SK-MEL-5 (cell line): Measurements from ENCODE around the gene MED27. TPM values are rescaled to one million over a fixed set of nuclear protein-coding genes. Genes with fewer than 3 reads are reported as not detected.

Experiments used
- DNase-seq: peaks from one replicate; pipeline ENCODE4 v3.0.0-alpha.2; 2016; ENCODE audit warnings: low read depth, low spot score
- in situ Hi-C: cut with HindIII; loops from 2 replicates; pipeline ENCODE4 v1.10.0; 2016; ENCODE audit warnings: low sequenced_read_pairs, high pct_unique_total_duplicates, low pct_unique_long_range_greater_than_20kb
- total RNA-seq: library from RNA; depleted of rRNA; stranded (reverse); fragments of >200 nt; shearing (Covaris generic); gene quantifications from 2 replicates; pipeline ENCODE4 v1.2.3, GENCODE V29; 2014

Gene MED27
- total RNA-seq, 1 experiment from 2014 or later, result 25.4 TPM

DNA sequence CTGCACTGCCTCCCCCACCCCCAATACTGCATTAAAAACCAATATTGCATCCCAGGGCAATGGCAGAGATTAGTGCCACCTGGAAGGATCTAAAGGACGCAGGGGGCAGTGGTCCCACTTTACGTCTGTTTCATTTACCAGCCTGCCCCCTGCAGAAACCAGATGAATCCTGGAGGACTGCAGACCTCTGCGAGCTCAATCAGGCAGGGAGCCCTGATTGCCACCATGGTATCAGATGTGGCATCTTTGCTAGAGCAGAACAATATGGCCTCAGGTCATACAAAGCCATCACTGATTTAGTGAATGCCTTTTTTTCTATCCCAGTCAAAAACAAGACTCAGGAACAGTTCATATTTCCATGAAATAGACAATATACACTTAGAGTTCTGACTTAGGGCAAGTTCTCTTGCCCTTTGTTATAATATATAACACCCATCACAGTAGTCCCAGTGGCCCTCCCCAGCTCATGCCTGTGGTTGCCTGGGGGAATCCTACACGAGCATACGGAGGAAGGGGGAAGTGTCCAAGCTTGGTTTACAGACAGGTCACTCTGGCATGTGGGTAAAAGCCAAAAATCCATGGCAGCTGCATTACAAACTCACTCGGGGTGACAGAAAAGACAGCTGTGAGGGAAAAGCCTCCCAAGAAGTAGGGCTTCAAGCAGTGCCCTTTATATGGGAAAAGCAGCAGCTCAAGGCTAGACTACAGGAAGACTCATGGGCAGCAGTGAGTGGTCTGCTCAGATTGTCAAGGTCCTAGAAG is 85.1 kb downstream of the MED27 start:
- in situ Hi-C loops, result no loop called here
- no peak for DNase-seq

- in situ Hi-C loops, result no loop called here
Observed at GRCh38 chr9:131992906-131993657, 86.6 kb downstream of the MED27 start.

GRCh38 chr9:131987232-131987631 is 92.4 kb downstream of the MED27 start:
- DNase-seq, result no peak

More at GRCh38 chr9:131992906-131993657, 86.6 kb downstream of the MED27 start:
- DNase-seq, result no peak

DNA sequence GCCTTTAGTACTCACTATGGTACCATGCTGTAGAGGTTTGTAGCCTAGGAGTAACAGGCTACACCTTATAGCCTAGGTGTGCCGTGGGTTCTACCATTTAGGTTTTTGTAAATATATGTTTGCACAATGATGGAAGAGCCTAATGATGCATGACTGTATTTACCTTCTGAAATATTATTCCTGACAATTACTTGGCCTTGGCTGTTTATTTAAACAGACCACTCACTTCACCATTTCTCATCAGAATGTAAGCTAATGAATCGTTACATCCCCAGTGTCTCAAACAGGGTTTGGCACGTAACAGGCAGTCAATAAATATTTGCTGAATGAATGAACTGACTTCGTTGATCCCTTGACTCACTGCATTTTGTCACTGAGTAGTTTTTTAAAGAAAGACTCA is 93.1 kb downstream of the MED27 start:
- no peak for DNase-seq
- in situ Hi-C loops, result no loop called here

More at GRCh38 chr9:131987232-131987631, 92.4 kb downstream of the MED27 start:
- in situ Hi-C loops, result no loop called here

GRCh38 chr9:131986089-131986488 is 93.6 kb downstream of the MED27 start:
- in situ Hi-C loops, result no loop called here
- no peak for DNase-seq

GRCh38 chr9:131984564-131984963 is 95.1 kb downstream of the MED27 start:
- DNase-seq, result no peak
- in situ Hi-C loops, result no loop called here

- DNase-seq, result no peak
- in situ Hi-C loops, result no loop called here
Observed at GRCh38 chr9:131982671-131983239, 96.9 kb downstream of the MED27 start.

- in situ Hi-C loops, result no loop called here
- DNase-seq, result no peak
Observed at GRCh38 chr9:131982102-131982501, 97.6 kb downstream of the MED27 start.

- DNase-seq, result no peak
- in situ Hi-C loops, result no loop called here
Observed at GRCh38 chr9:131981116-131981776, 98.4 kb downstream of the MED27 start.

GRCh38 chr9:131980267-131981016 is 99.2 kb downstream of the MED27 start:
- no peak for DNase-seq
- in situ Hi-C loops, result no loop called here

DNA sequence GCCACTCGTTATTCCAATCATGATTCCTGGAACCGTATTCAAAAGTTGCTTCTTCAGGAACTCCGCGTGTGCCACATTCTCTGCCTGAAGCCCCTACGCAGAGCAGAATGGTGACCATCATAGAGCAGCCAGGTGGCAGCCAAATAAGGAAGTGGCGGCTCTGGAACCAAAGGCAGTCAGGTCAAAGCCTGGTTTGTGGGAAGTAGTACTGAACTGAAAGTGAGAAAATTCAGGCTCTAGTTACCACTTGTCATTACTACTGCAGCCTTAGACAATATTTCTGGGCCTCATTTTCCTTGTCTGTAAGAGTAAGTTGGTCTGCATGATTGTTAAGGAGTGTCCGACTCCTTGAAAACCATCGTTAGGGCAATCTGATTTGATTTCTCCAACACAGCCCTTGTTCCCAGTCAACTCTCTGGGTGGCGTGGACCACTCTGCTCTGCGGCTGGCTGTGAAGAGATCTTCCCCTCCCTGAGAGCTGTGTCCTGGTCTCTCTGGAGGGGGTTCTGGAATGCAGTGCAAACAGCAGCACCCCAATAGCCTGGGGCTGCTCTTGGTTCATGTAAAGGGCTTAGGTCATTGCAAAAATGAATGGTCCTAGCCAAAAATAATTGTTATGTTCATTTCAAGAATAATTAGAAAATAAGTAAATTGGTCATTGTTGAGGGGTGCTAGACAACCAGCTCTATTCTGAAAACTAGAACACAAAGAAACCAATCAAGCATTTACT is 102.4 kb downstream of the MED27 start:
- no peak for DNase-seq
- in situ Hi-C loops, result no loop called here

DNA sequence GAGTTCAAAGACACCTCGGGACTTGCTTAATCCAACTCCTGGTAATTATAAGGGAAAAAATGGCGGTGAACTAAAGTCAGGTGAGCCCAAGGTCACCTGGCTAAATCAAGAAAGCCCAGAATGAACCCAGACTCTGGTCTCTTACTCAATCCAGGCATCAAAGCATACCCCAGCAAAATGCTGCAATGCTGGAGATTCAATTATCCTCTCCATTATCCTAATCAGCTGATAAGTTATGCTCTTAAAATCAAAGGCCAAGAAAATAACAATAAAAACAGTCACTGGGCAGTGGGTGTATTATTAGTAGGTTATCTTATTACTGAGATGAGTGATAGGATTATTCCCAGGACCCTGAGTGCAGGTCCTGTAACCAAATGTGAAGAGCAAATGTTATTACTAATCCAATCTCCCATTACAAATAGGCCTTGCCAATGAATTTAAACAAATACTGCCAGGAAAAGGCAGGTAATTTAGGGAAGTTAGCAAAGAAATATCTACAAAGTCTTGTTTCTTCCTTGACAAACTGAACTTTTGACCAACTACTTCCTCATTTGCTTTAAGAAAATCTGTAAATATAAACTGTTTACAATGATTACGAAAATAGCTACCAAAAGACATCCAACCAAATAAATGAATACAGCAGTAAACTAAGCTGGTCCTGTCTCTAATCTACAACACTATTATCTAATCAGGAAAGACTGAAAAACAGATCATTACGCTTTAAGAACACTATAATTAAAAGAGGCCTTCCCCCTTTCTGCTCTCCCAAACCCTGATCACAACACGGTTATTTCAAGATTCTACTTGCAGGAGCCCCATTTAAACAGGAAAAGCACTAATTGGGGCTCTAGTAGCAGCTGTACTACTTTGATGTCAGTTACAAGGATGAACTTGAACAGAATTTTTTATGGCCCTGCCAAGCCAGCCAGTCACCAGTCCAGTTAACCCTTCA is 103.2 kb downstream of the MED27 start:
- in situ Hi-C loops, result no loop called here
- DNase-seq, result no peak

GRCh38 chr9:131972889-131973288 is 106.8 kb downstream of the MED27 start:
- no peak for DNase-seq

DNA sequence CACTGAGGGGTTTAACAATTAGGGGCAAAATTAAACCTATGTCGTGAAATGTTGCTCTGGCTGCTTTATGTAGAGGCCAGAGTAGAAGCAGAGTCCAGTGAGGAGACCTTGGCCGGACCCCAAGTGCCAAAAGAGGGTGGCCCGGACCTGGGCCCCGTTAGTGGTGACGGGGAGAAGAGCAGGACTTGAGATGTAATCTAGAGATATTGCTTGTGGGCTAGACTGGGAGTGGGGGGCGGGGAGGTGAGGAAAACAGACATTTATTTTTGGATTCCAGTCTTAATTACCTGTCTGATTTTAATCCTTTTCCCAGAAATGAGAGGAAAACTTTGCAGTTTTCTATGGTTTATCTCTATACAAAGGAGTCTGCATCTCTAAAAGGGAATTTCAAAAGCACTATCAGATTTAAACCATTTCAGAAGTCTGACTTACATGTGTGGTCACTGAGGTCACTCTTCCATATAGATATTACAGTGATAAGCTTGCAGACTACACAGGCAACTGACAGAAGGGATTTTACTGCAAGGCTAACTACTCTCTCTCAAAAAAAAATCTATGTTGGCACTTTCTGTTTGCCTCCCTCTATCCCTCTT is 108.1 kb downstream of the MED27 start:
- in situ Hi-C loops, result loop anchor here (25.0 kb wide), 1 partner anchor 159 kb away; no protein-coding TSS in a partner anchor
- no peak for DNase-seq

More at GRCh38 chr9:131972889-131973288, 106.8 kb downstream of the MED27 start:
- in situ Hi-C loops, result loop anchor here (25.0 kb wide), 1 partner anchor 161 kb away; no protein-coding TSS in a partner anchor

GRCh38 chr9:131969469-131969989 is 110.1 kb downstream of the MED27 start:
- in situ Hi-C loops, result loop anchor here (25.0 kb wide), 1 partner anchor 157 kb away; no protein-coding TSS in a partner anchor
- no peak for DNase-seq
